Sigmoid colon (tissue), 7 donors: ENCODE data around the gene BZW2. TPM values are rescaled to one million over a fixed set of nuclear protein-coding genes. Genes with fewer than 3 reads are reported as not detected.
"Not testable (repeated sequence)": the region's sequence is repeated elsewhere in the genome, so short reads cannot be mapped to it uniquely, and the experiment has no call there.

Experiments
- DNase-seq: peaks from one replicate; pipeline ENCODE4 v3.0.0-alpha.2; 2019
- H3K27ac ChIP-seq, 4 donors: fragments of 200-600 bp; sonication (generic); one replicate each; pipeline ENCODE4 v1.5.1; 2016 to 2019; ENCODE audit warnings: mild to moderate bottlenecking in 1 of 4
- H3K27me3 ChIP-seq, 3 donors: fragments of 200-600 bp; sonication (generic); one replicate each; pipeline ENCODE4 v1.5.1; 2019; ENCODE audit warnings: mild to moderate bottlenecking in 1 of 3
- H3K36me3 ChIP-seq, 4 donors: fragments of 200-600 bp; sonication (generic); one replicate each; pipeline ENCODE4 v1.5.1; 2016 to 2019
- H3K4me1 ChIP-seq, 4 donors: fragments of 200-600 bp; sonication (generic); one replicate each; pipeline ENCODE4 v1.5.1; 2017 to 2019
- H3K4me3 ChIP-seq, 4 donors: fragments of 200-600 bp; sonication (generic); one replicate each; pipeline ENCODE4 v1.5.1; 2017 to 2019; ENCODE audit warnings: mild to moderate bottlenecking in 2 of 4, moderate library complexity in 1 of 4
- H3K9me3 ChIP-seq, 4 donors: fragments of 200-600 bp in 3 of 4; sonication (generic) in 3 of 4; one replicate each; pipeline versions ENCODE4 v1.5.1 to v1.6.1; 2013 to 2019
- EP300 ChIP-seq, 4 donors: sonication (generic); formaldehyde crosslinking; IDR thresholded peaks; one replicate each; pipeline ENCODE4 v1.6.1; 2017; ENCODE audit warnings: antibody characterized with exemption in 4 of 4
- POLR2A ChIP-seq, 2 donors: fragments of 450-650 bp; IDR thresholded peaks; one replicate each; pipeline ENCODE4 v1.6.1; 2016; ENCODE audit warnings: antibody characterized with exemption in 2 of 2, mild to moderate bottlenecking in 2 of 2, moderate library complexity in 2 of 2
- POLR2AphosphoS5 ChIP-seq, 4 donors: sonication (generic); formaldehyde crosslinking; IDR thresholded peaks; one replicate each; pipeline ENCODE4 v1.6.1; 2017; ENCODE audit warnings: antibody characterized with exemption in 4 of 4
- WGBS, 2 donors: extraction: QIAGEN DNeasy Blood & Tissue Kit; methylation state at CpG; one replicate each; pipeline ENCODE4 v1.1.7; 2013; 5-methylcytosine and 5-hydroxymethylcytosine counted together
- intact Hi-C: fragments of 100-400 bp; cut with DNase I; formaldehyde crosslinking; loops from one replicate; pipeline ENCODE4 v1.15.1; 2023
- polyA plus RNA-seq, 3 donors: library from polyadenylated mRNA; stranded (reverse); fragments of 200-250 nt; gene quantifications; one replicate each; pipeline ENCODE4 v1.2.3, GENCODE V29; 2013
- total RNA-seq, 4 donors: library from RNA; depleted of rRNA; stranded (reverse); fragments of >200 nt; gene quantifications; one replicate each; pipeline ENCODE4 v1.1.0, GENCODE V29; 2016
- TF ChIP-seq, protein P1 (sequence below), 4 experiments: fragments of 450-650 bp in 3 of 4; fragments of 200-600 bp in 1 of 4; IDR thresholded peaks; one replicate each; pipeline ENCODE4 v1.5.1; 2016 to 2019; ENCODE audit warnings: antibody characterized with exemption in 4 of 4, mild to moderate bottlenecking in 3 of 4, moderate library complexity in 2 of 4
- donor health status: healthy with polysubstance abuse.
- donor health status: Bipolar disorder and iron deficiency.
- donor health status: healthy.

BZW2 gene
- total and polyA plus RNA-seq, 7 donors, result 49.7 to 70.7 (median 63.8) TPM

- Histone ChIP-seq H3K9me3 (no peaks in the 10 kb centered on the region), H3K4me3 (no peak overlapping the region), H3K27me3 (no peaks in the 10 kb centered on the region), H3K27ac (no peak overlapping the region), H3K4me1 (peaks cover 0 to 11% (median 7%) of the 10 kb centered on the region in 4 donors), H3K36me3 (no peaks in the 10 kb centered on the region)
- WGBS, 2 donors, result 89 to 90% methylated on average over 7 of the region's 7 CpGs
- DNase-seq, result no peak
- intact Hi-C loops, result no loop called here
- TF ChIP-seq POLR2AphosphoS5 (IDR thresholded peaks at IDR 0.05) (no peak), POLR2A (IDR thresholded peaks at IDR 0.05) (no peak), EP300 (IDR thresholded peaks at IDR 0.05) (no peak)
- TF ChIP-seq, protein P1, sequence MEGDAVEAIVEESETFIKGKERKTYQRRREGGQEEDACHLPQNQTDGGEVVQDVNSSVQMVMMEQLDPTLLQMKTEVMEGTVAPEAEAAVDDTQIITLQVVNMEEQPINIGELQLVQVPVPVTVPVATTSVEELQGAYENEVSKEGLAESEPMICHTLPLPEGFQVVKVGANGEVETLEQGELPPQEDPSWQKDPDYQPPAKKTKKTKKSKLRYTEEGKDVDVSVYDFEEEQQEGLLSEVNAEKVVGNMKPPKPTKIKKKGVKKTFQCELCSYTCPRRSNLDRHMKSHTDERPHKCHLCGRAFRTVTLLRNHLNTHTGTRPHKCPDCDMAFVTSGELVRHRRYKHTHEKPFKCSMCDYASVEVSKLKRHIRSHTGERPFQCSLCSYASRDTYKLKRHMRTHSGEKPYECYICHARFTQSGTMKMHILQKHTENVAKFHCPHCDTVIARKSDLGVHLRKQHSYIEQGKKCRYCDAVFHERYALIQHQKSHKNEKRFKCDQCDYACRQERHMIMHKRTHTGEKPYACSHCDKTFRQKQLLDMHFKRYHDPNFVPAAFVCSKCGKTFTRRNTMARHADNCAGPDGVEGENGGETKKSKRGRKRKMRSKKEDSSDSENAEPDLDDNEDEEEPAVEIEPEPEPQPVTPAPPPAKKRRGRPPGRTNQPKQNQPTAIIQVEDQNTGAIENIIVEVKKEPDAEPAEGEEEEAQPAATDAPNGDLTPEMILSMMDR (IDR thresholded peaks at IDR 0.05), result no peak
These were observed 6.2 kb downstream of the BZW2 start for GRCh38 chr7:16652240-16652583.

- Histone ChIP-seq H3K4me3 (no peak overlapping the region), H3K27ac (no peak overlapping the region), H3K27me3 (no peaks in the 10 kb centered on the region), H3K4me1 (peaks cover 0 to 5% (median 4%) of the 10 kb centered on the region in 4 donors), H3K9me3 (no peaks in the 10 kb centered on the region), H3K36me3 (no peaks in the 10 kb centered on the region)
- DNase-seq, result no peak
- intact Hi-C loops, result no loop called here
- whole genome bisulfite sequencing, 2 donors, result 36 to 67% methylated on average over 2 of the region's 2 CpGs
- TF ChIP-seq POLR2AphosphoS5 (IDR thresholded peaks at IDR 0.05) (no peak), EP300 (IDR thresholded peaks at IDR 0.05) (no peak)
These were observed 6.9 kb downstream of the BZW2 start for GRCh38 chr7:16652888-16653287.

DNA sequence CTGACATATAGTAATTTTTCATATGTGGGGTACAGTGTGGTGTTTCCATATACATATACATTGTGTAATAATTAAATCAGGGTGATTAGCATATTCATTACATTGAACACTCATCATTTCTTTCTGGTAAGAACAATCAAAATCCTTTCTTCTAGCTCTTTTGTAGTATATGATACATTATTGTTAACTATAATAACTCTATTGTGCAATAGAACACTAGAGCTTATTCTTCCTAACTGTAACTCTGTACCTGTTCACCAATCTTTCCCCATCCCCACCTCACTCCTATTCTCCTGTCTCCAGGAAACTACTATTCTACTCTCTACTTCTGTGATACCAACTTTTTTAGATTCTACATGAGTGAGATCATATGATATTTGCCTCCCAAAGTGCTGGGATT, 9.4 kb downstream of the BZW2 start:
- H3K4me1 ChIP-seq, result peaks cover 0 to 5% (median 4%) of the 10 kb centered on the region in 4 donors
- no peak for DNase-seq
- no peaks in the 10 kb centered on the region for H3K36me3 ChIP-seq
- intact Hi-C loops, result no loop called here
- no peak overlapping the region for H3K27ac ChIP-seq
- H3K9me3 ChIP-seq, result no peaks in the 10 kb centered on the region
- H3K4me3 ChIP-seq, result no peak overlapping the region
- TF ChIP-seq, protein P1 (IDR thresholded peaks at IDR 0.05), result no peak
- TF ChIP-seq POLR2A (IDR thresholded peaks at IDR 0.05), result no peak
- TF ChIP-seq POLR2AphosphoS5 (IDR thresholded peaks at IDR 0.05), result no peak
- TF ChIP-seq EP300 (IDR thresholded peaks at IDR 0.05), result no peak
- no peaks in the 10 kb centered on the region for H3K27me3 ChIP-seq

DNA sequence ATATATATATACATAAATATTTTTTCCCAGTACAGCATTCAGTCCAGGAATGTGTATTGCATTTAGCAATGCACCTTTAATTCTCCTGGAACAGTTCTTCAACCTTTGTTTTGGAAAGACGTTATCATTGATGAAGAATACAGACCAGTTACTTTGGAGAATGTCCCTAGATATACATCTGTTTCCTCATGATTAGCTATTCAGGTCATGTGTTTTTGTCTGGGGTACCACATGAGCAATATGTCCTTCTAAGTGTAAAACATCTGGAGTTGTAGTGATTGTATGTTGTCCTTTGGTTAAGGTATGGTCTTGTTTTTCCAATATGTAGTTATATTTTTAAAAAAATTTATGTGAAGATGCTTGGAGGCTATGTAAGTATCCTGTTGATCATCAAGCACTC, 10.2 kb downstream of the BZW2 start:
- no peak for DNase-seq
- TF ChIP-seq EP300 (IDR thresholded peaks at IDR 0.05) (no peak), POLR2AphosphoS5 (IDR thresholded peaks at IDR 0.05) (no peak), POLR2A (IDR thresholded peaks at IDR 0.05) (no peak)
- TF ChIP-seq, protein P1 (IDR thresholded peaks at IDR 0.05), result no peak
- no peaks in the 10 kb centered on the region for H3K9me3 ChIP-seq
- H3K27ac ChIP-seq, result no peak overlapping the region
- 76 to 84% methylated on average over 1 of the region's 1 CpG for WGBS, 2 donors
- H3K4me3 ChIP-seq, result no peak overlapping the region
- no peaks in the 10 kb centered on the region for H3K36me3 ChIP-seq
- H3K27me3 ChIP-seq, result no peaks in the 10 kb centered on the region
- peaks cover 0 to 12% (median 10%) of the 10 kb centered on the region in 4 donors for H3K4me1 ChIP-seq
- intact Hi-C loops, result no loop called here

DNA sequence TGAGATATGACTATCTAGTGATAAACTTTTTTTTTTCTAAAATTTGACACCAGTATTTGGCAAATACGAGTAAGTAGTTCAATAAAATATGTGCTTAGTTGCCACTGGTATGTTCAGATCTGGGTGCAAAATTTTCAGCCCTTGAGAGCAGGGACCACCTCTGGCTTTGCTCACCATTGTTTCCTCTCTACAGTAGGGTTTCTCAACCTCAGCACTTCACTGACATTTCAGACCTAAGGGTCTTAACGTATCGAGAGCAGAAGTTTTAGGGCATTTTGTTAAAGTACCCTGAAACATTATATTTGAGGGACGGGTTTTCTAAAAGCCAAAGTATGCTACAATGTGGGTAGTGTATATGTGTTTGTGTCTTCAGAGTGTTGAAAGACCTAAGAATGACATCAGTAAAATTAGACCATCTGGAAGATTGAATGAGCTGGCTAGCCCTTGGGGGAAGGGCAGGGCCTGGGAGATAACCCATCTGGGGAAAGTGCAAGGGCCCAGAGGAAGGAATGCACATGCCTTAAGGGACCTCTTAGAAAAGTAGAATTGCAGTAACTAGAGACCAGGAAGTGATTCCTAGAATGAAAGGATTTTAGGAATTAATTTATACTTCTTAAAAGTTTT, 11.8 kb downstream of the BZW2 start:
- peak in 1 of 4 donors; percentile 18 for TF ChIP-seq POLR2AphosphoS5 (IDR thresholded peaks at IDR 0.05)
- TF ChIP-seq, protein P1 (IDR thresholded peaks at IDR 0.05), result no peak
- Histone ChIP-seq H3K9me3 (no peaks in the 10 kb centered on the region), H3K27me3 (no peaks in the 10 kb centered on the region), H3K36me3 (no peaks in the 10 kb centered on the region), H3K27ac (no peak overlapping the region), H3K4me1 (peaks cover 0 to 27% (median 27%) of the 10 kb centered on the region in 4 donors), H3K4me3 (no peak overlapping the region)
- DNase-seq, result no peak
- WGBS, 2 donors, result 85 to 86% methylated on average over 4 of the region's 4 CpGs
- intact Hi-C loops, result no loop called here

- peaks cover 0 to 31% (median 29%) of the 10 kb centered on the region in 4 donors for H3K4me1 ChIP-seq
- H3K36me3 ChIP-seq, H3K9me3 ChIP-seq, DNase-seq, H3K27me3 ChIP-seq, H3K4me3 ChIP-seq, intact Hi-C loops, H3K27ac ChIP-seq: not testable (repeated sequence)
- 86 to 91% methylated on average over 8 of the region's 8 CpGs for WGBS, 2 donors
These were observed 14.0 kb downstream of the BZW2 start for GRCh38 chr7:16659854-16660497.
